OCI-LY7 (cell line): Measurements from ENCODE around the gene ITPA. TPM values are rescaled to one million over a fixed set of nuclear protein-coding genes. Genes with fewer than 3 reads are reported as not detected.

Source experiments
- BruUV-seq: library from RNA; stranded (reverse); fragments of 400-500 nt; replicated peaks from 2 replicates; lab custom pipeline; 2021; lab: Mats Ljungman, UMichigan
- CTCF ChIA-PET: fragments of 300-600 bp; sonication (Branson Sonifier 250); formaldehyde crosslinking; loops from one replicate; lab custom pipeline; 2022; ENCODE audit warnings: antibody characterized with exemption; ENCODE audit not compliant: unreplicated experiment; lab: Charles Lee
- POLR2A ChIA-PET: fragments of 300-600 bp; sonication (Branson Sonifier 250); formaldehyde crosslinking; loops from one replicate; lab custom pipeline; 2022; ENCODE audit warnings: antibody characterized with exemption; lab: Charles Lee
- DNase-seq: peaks from one replicate; pipeline ENCODE4 v3.0.0-alpha.2; 2015; ENCODE audit warnings: low spot score
- H2AFZ ChIP-seq: fragments of 200-600 bp; sonication (generic), shearing (Covaris generic); 2 replicates; pipeline ENCODE4 v1.6.1; 2014; ENCODE audit warnings: mild to moderate bottlenecking, antibody characterized with exemption, low read length, moderate library complexity
- H3K27ac ChIP-seq: fragments of 200-600 bp; sonication (generic); 2 replicates; pipeline ENCODE4 v1.5.1; 2014; ENCODE audit warnings: mixed run types, low read depth, mild to moderate bottlenecking, moderate library complexity, low read length, inconsistent platforms; ENCODE audit not compliant: poor library complexity, severe bottlenecking
- H3K36me3 ChIP-seq: fragments of 200-600 bp; sonication (generic); 2 replicates; pipeline ENCODE4 v1.6.1; 2014; ENCODE audit warnings: mild to moderate bottlenecking, antibody characterized with exemption, low read length, moderate library complexity, mixed read lengths; ENCODE audit not compliant: insufficient read depth
- H3K4me1 ChIP-seq: fragments of 200-600 bp; sonication (generic); 2 replicates; pipeline ENCODE4 v1.5.1; 2014; ENCODE audit warnings: mild to moderate bottlenecking, low read length; ENCODE audit not compliant: insufficient read depth, poor library complexity, severe bottlenecking
- H3K4me2 ChIP-seq: fragments of 200-600 bp; sonication (generic); 2 replicates; pipeline ENCODE4 v1.6.1; 2014; ENCODE audit warnings: mild to moderate bottlenecking, low read length
- H3K4me3 ChIP-seq: fragments of 200-600 bp; sonication (generic); 2 replicates; pipeline ENCODE4 v1.5.1; 2014; ENCODE audit warnings: mild to moderate bottlenecking, low read depth, low read length; ENCODE audit not compliant: poor library complexity, severe bottlenecking
- H3K79me2 ChIP-seq: fragments of 200-600 bp; sonication (generic); 2 replicates; pipeline ENCODE4 v1.6.1; 2016; ENCODE audit warnings: low read depth, mild to moderate bottlenecking, low read length, moderate library complexity, mixed read lengths; ENCODE audit not compliant: insufficient read depth
- H3K9me2 ChIP-seq: fragments of 200-600 bp; sonication (generic); 2 replicates; pipeline ENCODE4 v1.6.1; 2016; ENCODE audit warnings: mild to moderate bottlenecking, low read length, mixed read lengths; ENCODE audit not compliant: insufficient read depth
- H3K9me3 ChIP-seq: fragments of 200-600 bp; sonication (generic); 2 replicates; pipeline ENCODE4 v1.6.1; 2014; ENCODE audit warnings: mild to moderate bottlenecking, mixed run types, low read length, mixed read lengths
- H4K20me1 ChIP-seq: fragments of 200-600 bp; sonication (generic); 2 replicates; pipeline ENCODE4 v1.6.1; 2014; ENCODE audit warnings: mild to moderate bottlenecking, antibody characterized with exemption, low read length, moderate library complexity, mixed read lengths; ENCODE audit not compliant: insufficient read depth
- CTCF ChIP-seq: fragments of 200-600 bp; sonication (generic); conservative IDR thresholded peaks from 2 replicates; pipeline ENCODE4 v1.5.1; 2014; ENCODE audit warnings: mild to moderate bottlenecking, antibody characterized with exemption, low read length, moderate library complexity, mixed read lengths
- EZH2phosphoT487 ChIP-seq: fragments of 200-600 bp; sonication (generic); IDR thresholded peaks from 2 replicates; pipeline ENCODE4 v1.6.1; 2018; ENCODE audit warnings: low read depth, borderline replicate concordance, mild to moderate bottlenecking, mixed run types, antibody characterized with exemption, low read length, moderate library complexity, mixed read lengths
- intact Hi-C: fragments of 100-400 bp; cut with micrococcal nuclease; formaldehyde crosslinking; loops from one replicate; pipeline ENCODE4 v1.10.0; 2022; ENCODE audit not compliant: unreplicated experiment
- total RNA-seq, 2 experiments: library from RNA; depleted of rRNA in 1 of 2; stranded (reverse); fragments of >200 nt in 1 of 2; shearing (Covaris generic) in 1 of 2; gene quantifications; 2 replicates each; pipeline ENCODE4 v1.2.3, GENCODE V29; 2014 to 2022

The ITPA gene
- total RNA-seq, 2 experiments from 2014 or later, result 58.0 to 62.4 TPM

GRCh38 chr20:3227936-3228749, 18.8 kb downstream of the ITPA start:
- POLR2A ChIA-PET, result no interaction called here
- CTCF ChIA-PET, result no interaction called here
- no peak overlapping the region for H3K27ac ChIP-seq
- no peak overlapping the region for H3K4me3 ChIP-seq
- DNase-seq, result no peak
- H3K4me2 ChIP-seq, result no peak overlapping the region
- no peaks in the 10 kb centered on the region for H3K79me2 ChIP-seq
- no peaks in the 10 kb centered on the region for H3K9me3 ChIP-seq
- H3K36me3 ChIP-seq, result peaks cover 5% of the 10 kb centered on the region
- peaks cover 6% of the 10 kb centered on the region for H3K4me1 ChIP-seq
- no TSS peak for BruUV-seq
- intact Hi-C loops, result no loop called here
- no peak for TF ChIP-seq EZH2phosphoT487
- no peak for TF ChIP-seq CTCF
- H2AFZ ChIP-seq, result no peak overlapping the region
- H3K9me2 ChIP-seq, result no peaks in the 10 kb centered on the region
- no peaks in the 10 kb centered on the region for H4K20me1 ChIP-seq

GRCh38 chr20:3228750-3229032, 19.4 kb downstream of the ITPA start:
- no peak for DNase-seq
- no peak overlapping the region for H3K4me2 ChIP-seq
- no peaks in the 10 kb centered on the region for H4K20me1 ChIP-seq
- ChIA-PET CTCF (no interaction called here), POLR2A (no interaction called here)
- BruUV-seq, result no TSS peak
- peaks cover 4% of the 10 kb centered on the region; the same call in 1 of the 2 replicates for H3K36me3 ChIP-seq
- H3K9me3 ChIP-seq, result no peaks in the 10 kb centered on the region
- no peaks in the 10 kb centered on the region for H3K9me2 ChIP-seq
- TF ChIP-seq CTCF, result no peak
- TF ChIP-seq EZH2phosphoT487, result no peak
- H3K4me3 ChIP-seq, result no peak overlapping the region
- intact Hi-C loops, result no loop called here
- H3K27ac ChIP-seq, result no peak overlapping the region
- H2AFZ ChIP-seq, result no peak overlapping the region
- no peaks in the 10 kb centered on the region for H3K79me2 ChIP-seq
- H3K4me1 ChIP-seq, result peaks cover under 1% of the 10 kb centered on the region

- Histone ChIP-seq H3K4me2 (no peak overlapping the region), H3K36me3 (peaks cover 5% of the 10 kb centered on the region; the same call in 1 of the 2 replicates), H3K9me2 (no peaks in the 10 kb centered on the region), H3K4me3 (no peak overlapping the region), H2AFZ (no peak overlapping the region), H3K4me1 (no peaks in the 10 kb centered on the region), H4K20me1 (no peaks in the 10 kb centered on the region), H3K9me3 (no peaks in the 10 kb centered on the region), H3K27ac (no peak overlapping the region), H3K79me2 (no peaks in the 10 kb centered on the region)
- ChIA-PET CTCF (no interaction called here), POLR2A (no interaction called here)
- BruUV-seq, result no TSS peak
- TF ChIP-seq CTCF (no peak), EZH2phosphoT487 (no peak)
- no peak for DNase-seq
- intact Hi-C loops, result no loop called here
Measured at GRCh38 chr20:3229158-3229557, 19.9 kb downstream of the ITPA start.
